ENCODE results near the gene TCL1A.

GRCh38 chr14:95679148-95679815 lies 34.6 kb downstream of the TCL1A start:
- TF ChIP-seq ATF1 (CRISPR knock-in tag; IDR thresholded peaks at IDR 0.05) (no peak), KAT7 (CRISPR knock-in tag; IDR thresholded peaks at IDR 0.05; ENCODE audit: borderline replicate concordance) (no peak), TEAD4 (CRISPR knock-in tag; IDR thresholded peaks at IDR 0.05) (no peak), CBFB (CRISPR knock-in tag; IDR thresholded peaks at IDR 0.05; ENCODE audit: low read depth) (no peak), FOXK1 (CRISPR knock-in tag; IDR thresholded peaks at IDR 0.05) (no peak), ZNF317 (CRISPR knock-in tag; IDR thresholded peaks at IDR 0.05; ENCODE audit: borderline replicate concordance, low read depth) (no peak), CTCF (IDR thresholded peaks at IDR 0.05) (no peak), RORB (CRISPR knock-in tag; IDR thresholded peaks at IDR 0.05) (no peak), ETV6 (CRISPR knock-in tag; IDR thresholded peaks at IDR 0.05) (no peak), TP53 (CRISPR knock-in tag; IDR thresholded peaks at IDR 0.05) (no peak), ZNF423 (CRISPR knock-in tag; IDR thresholded peaks at IDR 0.05) (no peak), USF1 (CRISPR knock-in tag; IDR thresholded peaks at IDR 0.05) (no peak)

All from WTC11 (cell line).